KMS-11 (cell line): ENCODE data around the gene GALNT9.

ENCODE experiments used
- H2AFZ ChIP-seq: fragments of 200-600 bp; sonication (generic); 2 replicates; pipeline ENCODE4 v1.6.1; 2016; ENCODE audit warnings: antibody characterized with exemption, mixed run types, low read depth
- H3K27ac ChIP-seq: fragments of 200-600 bp; sonication (generic); 2 replicates; pipeline ENCODE4 v1.6.1; 2016; ENCODE audit warnings: mild to moderate bottlenecking, mixed run types
- H3K27me3 ChIP-seq: fragments of 200-600 bp; sonication (generic); 2 replicates; pipeline ENCODE4 v1.6.1; 2017; ENCODE audit warnings: mild to moderate bottlenecking, low read depth, mixed run types, moderate library complexity; ENCODE audit not compliant: insufficient read depth
- H3K36me3 ChIP-seq: fragments of 200-600 bp; sonication (generic); 2 replicates; pipeline ENCODE4 v1.6.1; 2017; ENCODE audit warnings: mild to moderate bottlenecking, mixed run types; ENCODE audit not compliant: insufficient read depth
- H3K4me1 ChIP-seq: fragments of 200-600 bp; sonication (generic); 2 replicates; pipeline ENCODE4 v1.6.1; 2016; ENCODE audit warnings: mild to moderate bottlenecking, low read depth, mixed run types; ENCODE audit not compliant: poor library complexity, severe bottlenecking
- H3K4me2 ChIP-seq: fragments of 200-600 bp; sonication (generic); 2 replicates; pipeline ENCODE4 v1.7.0; 2016; ENCODE audit warnings: mild to moderate bottlenecking, mixed run types
- H3K4me3 ChIP-seq: fragments of 200-600 bp; sonication (generic); IDR thresholded peaks from 2 replicates; pipeline ENCODE4 v1.6.1; 2017; ENCODE audit warnings: low read depth, low read length, mixed read lengths; ENCODE audit not compliant: insufficient read depth
- H3K79me2 ChIP-seq: fragments of 200-600 bp; sonication (generic); 2 replicates; pipeline ENCODE4 v1.6.1; 2016; ENCODE audit warnings: low read depth, mixed run types; ENCODE audit not compliant: insufficient read depth
- H3K9ac ChIP-seq: fragments of 200-600 bp; sonication (generic); 2 replicates; pipeline ENCODE4 v1.6.1; 2016; ENCODE audit warnings: mild to moderate bottlenecking, mixed run types
- H4K20me1 ChIP-seq: fragments of 200-600 bp; sonication (generic); 2 replicates; pipeline ENCODE4 v1.6.1; 2016; ENCODE audit warnings: mild to moderate bottlenecking, mixed run types; ENCODE audit not compliant: insufficient read depth
- CTCF ChIP-seq: fragments of 200-600 bp; sonication (generic); conservative IDR thresholded peaks from 2 replicates; pipeline ENCODE4 v1.6.1; 2017; ENCODE audit warnings: low read depth, mild to moderate bottlenecking, antibody characterized with exemption, low read length, moderate library complexity, mixed read lengths

Gene GALNT9

GRCh38 chr12:132279184-132279889, 50.1 kb downstream of the GALNT9 start:
- Histone ChIP-seq H3K36me3 (no peaks in the 10 kb centered on the region), H3K79me2 (no peaks in the 10 kb centered on the region), H3K4me3 (no peak overlapping the region), H3K27ac (no peak overlapping the region), H3K4me2 (no peak overlapping the region), H4K20me1 (no peaks in the 10 kb centered on the region), H3K9ac (no peak overlapping the region), H3K27me3 (no peaks in the 10 kb centered on the region; the same call in 1 of the 2 replicates), H3K4me1 (no peaks in the 10 kb centered on the region), H2AFZ (no peak overlapping the region)
- TF ChIP-seq CTCF: no peak

DNA sequence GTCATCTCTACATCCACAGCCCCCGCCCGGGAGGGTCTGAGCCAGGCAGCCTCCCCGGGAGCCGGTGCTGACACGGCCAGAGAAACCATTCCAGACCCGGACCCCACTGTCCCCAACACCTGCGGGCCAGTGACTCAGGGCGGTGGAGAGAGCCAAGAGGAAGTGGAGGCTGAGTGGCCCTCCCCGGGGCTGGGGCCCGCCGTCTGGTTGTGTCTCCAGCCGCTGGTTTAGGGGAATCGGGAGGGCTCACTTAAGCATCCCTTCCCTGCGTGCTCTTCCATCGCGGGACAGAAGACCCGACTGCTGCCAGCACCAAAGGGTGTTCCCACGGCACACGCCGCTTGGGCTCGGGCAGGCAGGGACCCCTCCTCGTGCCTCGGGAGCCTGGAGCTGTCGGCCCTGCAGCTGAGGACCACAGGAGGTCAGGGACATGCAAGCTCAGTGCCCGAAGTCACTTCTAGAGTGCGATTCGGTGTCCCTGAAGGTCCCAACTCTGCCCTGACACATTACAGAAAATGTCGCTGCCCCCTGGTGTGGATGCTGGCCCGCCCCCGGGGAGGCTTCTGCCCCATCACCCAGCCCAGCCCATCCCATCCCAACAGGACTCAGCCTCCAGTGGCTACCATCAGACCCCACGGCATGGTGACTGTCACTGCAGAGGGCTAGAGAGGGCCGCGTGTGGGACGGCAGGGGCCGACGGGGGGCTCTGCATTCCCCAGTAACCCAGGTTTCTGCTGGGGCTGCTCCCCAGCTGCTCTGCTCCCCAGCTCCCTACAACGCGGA, 50.8 kb downstream of the GALNT9 start:
- TF ChIP-seq CTCF: no peak
- H3K9ac ChIP-seq: no peak overlapping the region
- H2AFZ ChIP-seq: no peak overlapping the region
- H3K27ac ChIP-seq: no peak overlapping the region
- H4K20me1 ChIP-seq: no peaks in the 10 kb centered on the region
- no peak overlapping the region for H3K4me3 ChIP-seq
- H3K36me3 ChIP-seq: no peaks in the 10 kb centered on the region
- H3K4me2 ChIP-seq: no peak overlapping the region
- no peaks in the 10 kb centered on the region for H3K79me2 ChIP-seq
- H3K4me1 ChIP-seq: no peaks in the 10 kb centered on the region
- H3K27me3 ChIP-seq: no peaks in the 10 kb centered on the region; the same call in 1 of the 2 replicates

- Histone ChIP-seq H4K20me1 (no peaks in the 10 kb centered on the region), H3K27ac (no peak overlapping the region), H3K9ac (no peak overlapping the region), H3K27me3 (no peaks in the 10 kb centered on the region; the same call in 1 of the 2 replicates), H3K4me3 (no peak overlapping the region), H3K36me3 (no peaks in the 10 kb centered on the region), H3K79me2 (no peaks in the 10 kb centered on the region), H3K4me1 (no peaks in the 10 kb centered on the region), H3K4me2 (no peak overlapping the region), H2AFZ (no peak overlapping the region)
- TF ChIP-seq CTCF: no peak
These were observed 51.4 kb downstream of the GALNT9 start for GRCh38 chr12:132277949-132278348.

GRCh38 chr12:132277374-132277941, 51.9 kb downstream of the GALNT9 start:
- H3K4me1 ChIP-seq: no peaks in the 10 kb centered on the region
- no peak overlapping the region for H2AFZ ChIP-seq
- no peaks in the 10 kb centered on the region for H3K79me2 ChIP-seq
- H3K4me3 ChIP-seq: no peak overlapping the region
- no peaks in the 10 kb centered on the region; the same call in 1 of the 2 replicates for H3K27me3 ChIP-seq
- H3K36me3 ChIP-seq: no peaks in the 10 kb centered on the region
- no peaks in the 10 kb centered on the region for H4K20me1 ChIP-seq
- TF ChIP-seq CTCF: no peak
- no peak overlapping the region for H3K9ac ChIP-seq
- no peak overlapping the region for H3K4me2 ChIP-seq
- no peak overlapping the region for H3K27ac ChIP-seq
